HG03457 (cell line): ENCODE results near the gene C9orf85.
A peak's percentile ranks its signal among the peaks of the same experiment; 100 is the strongest.
"Not testable (repeated sequence)": the region's sequence is repeated elsewhere in the genome, so short reads cannot be mapped to it uniquely, and the experiment has no call there.

Source experiments
- ATAC-seq: cut with Tn5 transposase; IDR thresholded peaks from one replicate; pipeline ENCODE4 v1.9.1; 2021; ENCODE audit warnings: moderate number of reproducible peaks; ENCODE audit not compliant: unreplicated experiment

Gene C9orf85, protein sequence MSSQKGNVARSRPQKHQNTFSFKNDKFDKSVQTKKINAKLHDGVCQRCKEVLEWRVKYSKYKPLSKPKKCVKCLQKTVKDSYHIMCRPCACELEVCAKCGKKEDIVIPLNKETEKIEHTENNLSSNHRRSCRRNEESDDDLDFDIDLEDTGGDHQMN

DNA sequence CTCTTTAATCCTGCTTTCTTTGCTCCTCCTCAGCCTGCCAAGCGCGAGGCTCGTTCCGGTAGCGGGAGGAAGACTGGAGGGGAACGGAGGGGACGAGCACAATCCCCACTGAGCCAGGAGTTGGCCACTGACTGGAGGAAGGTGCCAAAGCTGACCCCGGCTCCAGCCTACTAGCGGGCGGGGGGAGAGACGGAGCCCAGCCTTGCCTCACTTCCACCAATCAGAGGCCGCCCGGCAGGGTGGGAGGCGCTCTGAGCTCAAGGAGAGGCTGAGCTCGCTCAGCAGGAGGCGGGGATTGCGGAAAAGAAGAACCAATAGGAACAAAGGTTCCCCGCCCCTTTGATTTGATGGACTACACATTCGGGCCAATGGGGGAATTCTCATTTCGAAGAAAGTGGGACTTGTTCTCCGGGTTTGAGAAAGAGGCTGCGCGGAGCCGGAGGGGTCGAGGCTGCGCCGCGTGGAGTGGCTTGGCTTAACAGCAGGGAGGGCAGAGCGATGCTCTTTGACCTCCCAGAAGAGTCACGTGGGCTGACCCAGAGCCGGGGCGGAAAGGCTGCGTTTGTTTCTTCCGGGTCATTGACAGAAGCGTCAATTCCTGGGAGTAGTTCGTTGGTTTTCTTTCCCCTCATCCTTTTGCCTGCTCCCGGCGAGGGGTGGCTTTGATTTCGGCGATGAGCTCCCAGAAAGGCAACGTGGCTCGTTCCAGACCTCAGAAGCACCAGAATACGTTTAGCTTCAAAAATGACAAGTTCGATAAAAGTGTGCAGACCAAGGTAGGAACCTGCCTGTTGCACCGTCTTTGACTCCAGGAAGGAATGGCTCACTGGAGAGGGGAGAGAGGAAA is at the start of gene C9orf85, which contains the start of gene ABHD17B:
C9orf85 (plus strand) TSS at position 579 of the 847 bp plus-strand sequence; CDS start at position 675, 96 bp downstream.
ABHD17B (minus strand) TSS at position 133 of the 847 bp plus-strand sequence. CDS start 36,113 bp downstream, outside the sequence.
- peak; percentile 92 for ATAC-seq

DNA sequence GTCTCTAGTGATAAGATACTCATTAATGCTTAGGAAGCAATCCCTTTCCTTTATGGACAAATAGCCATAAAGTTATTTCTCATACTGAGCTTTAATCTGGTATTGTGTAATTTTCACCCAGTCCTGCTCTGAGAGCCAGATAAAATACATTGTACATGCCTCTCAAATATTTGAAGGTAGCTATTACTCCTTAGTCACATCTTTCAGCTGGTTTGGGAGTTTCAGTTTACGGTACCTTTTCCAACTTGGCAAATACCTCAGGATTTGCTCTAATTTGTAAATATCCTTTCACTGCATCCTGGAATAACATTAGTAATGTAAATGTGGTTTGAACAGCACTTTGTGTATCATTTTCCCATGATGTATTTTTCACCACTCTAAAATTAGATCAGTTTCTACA is 47.8 kb upstream of the C9orf85 start:
- no peak for ATAC-seq

DNA sequence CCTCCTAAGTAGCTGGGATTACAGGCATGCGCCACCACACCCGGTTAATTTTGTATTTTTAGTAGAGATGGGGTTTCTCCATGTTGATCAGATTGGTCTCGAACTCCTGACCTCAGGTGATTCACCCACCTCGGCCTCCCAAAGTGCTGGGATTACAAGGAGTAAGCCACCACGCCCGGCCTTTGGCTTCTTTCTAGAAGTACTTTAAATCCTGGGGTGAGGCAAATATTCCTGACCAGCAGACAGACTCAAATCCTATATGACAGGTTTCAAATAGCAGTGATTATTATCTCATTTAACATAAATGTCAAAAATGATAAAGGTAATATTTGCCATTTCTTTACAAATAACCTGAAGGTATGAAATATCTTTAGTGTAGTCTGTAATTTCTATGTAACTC is 36.1 kb upstream of the C9orf85 start:
- no peak for ATAC-seq

DNA sequence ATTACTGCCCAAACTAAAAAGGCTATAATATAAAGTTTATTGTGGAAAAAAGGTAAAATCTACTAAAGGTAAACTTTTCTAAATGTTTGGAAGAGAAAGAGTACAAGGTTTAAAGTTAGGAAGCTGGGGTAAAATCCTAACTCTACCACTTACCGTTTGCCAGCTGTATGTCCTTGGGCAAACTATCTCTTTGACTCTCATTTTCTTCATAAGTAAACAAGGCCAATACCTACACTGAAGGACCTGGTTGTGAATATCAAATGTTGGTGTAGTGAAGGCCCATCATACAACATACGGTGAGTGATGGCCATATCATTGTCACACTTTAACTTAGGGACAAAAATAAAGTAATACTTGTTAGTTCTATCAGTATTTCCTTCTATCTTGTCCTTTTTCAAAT is 35.3 kb upstream of the C9orf85 start:
- no peak for ATAC-seq

DNA sequence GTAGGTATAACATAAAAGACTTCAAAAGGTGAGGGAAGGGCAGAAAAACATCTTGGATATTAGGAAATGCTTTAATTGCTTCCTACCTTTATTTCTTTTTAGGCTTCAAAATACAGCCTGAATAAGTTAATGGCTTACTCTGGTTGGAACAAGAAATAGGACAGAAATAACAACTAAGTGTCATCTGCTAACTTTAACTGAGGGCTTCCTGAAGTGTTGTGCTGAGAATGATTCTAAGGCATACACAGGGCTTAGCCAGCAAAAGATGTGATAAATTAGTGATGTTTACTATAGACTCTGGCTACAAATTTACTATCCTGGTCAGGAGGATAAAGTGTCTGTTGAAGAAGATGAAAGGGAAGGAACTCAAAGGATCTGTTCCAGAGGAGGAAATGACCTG is 34.6 kb upstream of the C9orf85 start:
- no peak for ATAC-seq

DNA sequence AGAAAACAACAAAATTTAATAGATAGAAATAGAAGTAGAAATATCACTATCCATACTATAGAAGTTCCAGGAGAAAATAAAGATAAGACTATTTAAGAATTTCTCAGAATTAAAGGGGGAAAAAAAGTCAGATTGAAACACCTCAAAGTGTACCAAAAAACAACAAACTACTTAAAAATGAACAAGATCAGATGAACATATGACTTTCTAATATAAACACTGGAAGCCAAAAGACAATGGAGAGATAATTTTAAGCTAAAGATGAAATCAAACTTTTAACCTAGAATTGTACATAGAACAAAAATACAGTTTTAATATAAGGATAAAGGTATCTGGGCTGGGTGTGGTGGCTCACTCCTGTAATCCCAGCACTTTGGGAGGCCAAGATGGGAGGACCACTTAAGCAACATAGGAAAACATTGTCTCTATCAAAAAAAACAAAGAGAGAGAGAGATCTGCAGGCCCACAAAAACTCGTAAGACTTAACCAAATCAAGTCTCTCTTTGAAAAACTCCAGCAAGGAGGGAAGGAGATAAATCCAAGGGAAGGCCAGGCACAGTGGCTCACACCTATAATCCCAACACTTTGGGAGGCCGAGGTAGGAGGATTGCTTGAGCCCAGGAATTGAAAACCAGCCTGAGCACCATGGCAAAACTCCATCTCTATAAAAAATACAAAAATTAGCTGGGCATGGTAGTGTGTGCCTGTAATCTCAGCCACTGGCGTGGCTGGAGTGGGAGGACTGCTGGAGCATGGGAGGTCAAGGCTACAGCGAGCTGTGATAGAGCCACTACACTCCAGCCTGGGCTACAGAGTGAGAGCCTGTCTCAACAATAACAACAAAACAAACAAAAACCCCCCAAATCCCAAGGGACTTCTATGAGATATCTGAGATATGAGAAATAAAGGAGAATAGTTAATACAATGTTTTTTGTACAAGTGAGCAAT is 32.8 kb upstream of the C9orf85 start:
- no peak for ATAC-seq

DNA sequence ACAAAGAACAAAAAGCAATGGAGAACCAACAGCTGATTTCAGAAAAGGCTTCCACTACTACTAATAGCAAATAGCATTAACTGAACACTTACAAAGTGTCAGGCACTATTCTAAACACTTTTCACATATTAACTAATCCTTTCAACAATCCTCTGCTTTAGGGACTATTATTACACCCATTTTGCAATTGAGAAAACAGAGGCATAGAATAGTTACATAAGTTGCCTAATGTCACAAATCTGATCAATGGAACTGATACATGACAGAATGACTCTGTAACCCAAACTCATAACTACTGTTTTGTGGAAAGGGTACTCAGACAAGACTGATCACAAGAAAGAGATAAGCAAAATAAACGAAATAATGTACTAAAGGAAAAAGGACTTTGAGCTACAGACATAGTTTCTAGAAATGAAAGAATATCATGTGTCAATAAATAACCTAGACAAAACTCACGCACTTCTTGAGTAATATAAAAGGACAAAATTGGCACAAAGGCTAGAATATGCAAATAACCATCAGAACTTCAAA is 31.7 kb upstream of the C9orf85 start:
- ATAC-seq: no peak

DNA sequence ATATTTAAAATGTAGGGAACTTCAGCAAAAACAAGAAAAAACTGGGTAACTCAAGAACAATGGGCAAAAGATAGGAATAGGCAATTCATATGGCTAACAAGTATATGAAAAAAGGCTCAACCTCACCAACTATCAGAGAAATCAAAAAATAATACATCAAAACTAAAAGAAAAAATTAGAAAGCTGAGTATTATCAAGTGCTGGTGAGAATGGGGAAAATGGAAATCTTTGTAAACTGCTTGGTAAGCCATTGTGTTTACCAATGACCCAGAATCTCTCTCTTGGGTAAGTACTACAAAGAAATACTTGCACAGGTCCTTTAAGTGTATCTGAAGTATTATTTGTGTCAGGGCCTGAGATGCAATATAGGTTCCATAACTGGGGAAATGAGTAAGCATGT is 27.4 kb upstream of the C9orf85 start:
- no peak for ATAC-seq

DNA sequence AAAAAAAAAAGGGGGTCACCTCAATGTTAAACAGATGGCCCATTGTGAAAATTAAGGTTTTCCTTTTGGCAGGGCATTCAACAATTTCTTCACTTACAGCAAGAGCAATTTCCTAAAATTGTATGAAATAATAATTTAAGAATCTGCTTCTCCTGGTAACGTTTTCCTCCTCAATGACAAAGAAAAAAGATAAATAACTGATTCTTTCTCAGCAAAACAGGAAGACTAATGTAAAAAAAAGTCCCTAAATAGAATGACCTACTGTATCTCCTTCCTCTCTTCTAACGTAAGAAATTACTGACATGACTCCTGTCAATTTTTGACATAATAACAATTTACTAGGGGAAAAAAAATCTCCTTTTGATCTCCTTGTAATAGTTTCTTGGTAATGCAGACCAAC is 26.0 kb upstream of the C9orf85 start:
- ATAC-seq: no peak

DNA sequence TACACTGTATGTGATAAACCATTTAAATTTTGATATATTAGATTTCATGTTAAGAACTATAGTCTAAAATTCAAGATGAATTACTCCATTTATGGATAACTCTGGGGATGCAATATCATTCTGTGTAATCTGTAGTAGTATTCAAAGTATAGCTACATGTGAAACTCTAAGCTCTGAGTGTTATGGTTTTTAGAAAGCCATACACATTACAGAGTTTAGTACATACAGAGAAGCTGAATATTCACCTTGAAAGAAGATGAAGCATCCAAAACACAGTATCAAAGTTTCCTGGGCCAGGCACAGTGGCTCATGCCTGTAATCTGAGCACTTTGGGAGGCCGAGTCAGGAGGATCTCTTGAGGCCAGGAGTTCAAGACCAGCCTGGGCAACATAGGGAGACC is 25.4 kb upstream of the C9orf85 start:
- ATAC-seq: no peak

DNA sequence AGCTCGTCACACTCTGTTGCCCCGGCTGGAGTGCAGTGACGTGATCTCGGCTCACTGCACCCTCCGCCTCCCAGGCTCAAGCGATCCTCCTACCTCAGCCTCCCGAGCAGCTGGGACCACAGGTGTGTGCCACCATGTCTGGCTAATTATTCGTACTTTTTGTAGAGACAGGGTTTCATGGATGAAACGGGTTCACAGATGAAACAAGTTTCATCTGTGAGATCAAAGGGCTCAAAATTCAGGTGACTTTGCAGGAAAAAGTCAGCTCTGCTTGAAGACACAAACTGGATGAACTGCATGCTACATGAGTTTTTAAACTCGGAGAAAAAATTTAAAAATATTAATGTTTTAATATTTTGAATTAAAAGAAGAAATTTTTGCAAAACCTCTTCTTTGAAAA is 24.9 kb upstream of the C9orf85 start:
- ATAC-seq: no peak

DNA sequence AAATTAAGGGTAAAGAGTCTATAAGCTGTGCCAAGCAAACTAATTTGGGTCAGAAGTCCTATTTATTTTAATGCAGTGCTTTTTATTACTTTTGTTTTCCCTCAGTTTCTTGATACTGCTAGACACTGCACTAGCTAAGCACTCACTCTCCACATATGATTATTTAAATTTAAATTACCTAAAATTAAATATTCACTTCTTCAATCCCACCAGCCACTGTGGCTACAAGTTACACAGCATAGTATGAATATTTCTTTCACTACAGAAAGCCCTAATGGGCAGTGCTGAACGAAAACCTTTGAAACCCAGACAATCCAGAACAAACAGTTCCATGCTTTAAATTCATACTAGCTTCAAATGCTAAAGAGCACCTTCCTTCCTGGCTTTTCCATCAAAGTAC is 24.1 kb upstream of the C9orf85 start:
- no peak for ATAC-seq

DNA sequence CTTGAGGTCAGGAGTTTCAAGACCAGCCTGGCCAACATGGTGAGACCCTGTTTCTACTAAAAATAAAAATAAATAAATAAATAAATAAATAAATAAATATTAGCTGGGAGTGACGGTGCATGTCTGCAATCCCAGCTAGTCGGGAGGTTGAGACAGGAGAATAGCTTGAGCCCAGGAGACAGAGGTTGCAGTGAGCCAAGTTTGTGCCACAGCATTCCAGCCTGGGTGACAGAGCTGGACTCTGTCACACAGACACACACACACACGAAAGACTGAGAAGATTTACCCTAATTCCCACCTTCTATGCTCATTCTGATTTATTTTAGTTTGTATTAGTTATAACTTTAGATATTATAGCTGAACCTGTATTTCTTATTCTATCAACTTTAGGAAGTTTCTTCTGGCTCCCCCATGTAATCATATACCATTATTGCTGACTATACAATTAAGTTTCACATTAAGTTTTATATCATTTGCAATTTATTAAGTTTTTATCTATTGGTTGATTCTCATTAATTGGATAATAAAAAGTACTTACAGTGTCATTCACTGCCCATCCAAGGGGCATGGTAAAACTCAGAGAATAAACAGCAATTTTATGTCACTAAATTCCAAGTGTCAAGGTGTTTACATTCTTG is 21.3 kb upstream of the C9orf85 start:
- ATAC-seq: no peak

DNA sequence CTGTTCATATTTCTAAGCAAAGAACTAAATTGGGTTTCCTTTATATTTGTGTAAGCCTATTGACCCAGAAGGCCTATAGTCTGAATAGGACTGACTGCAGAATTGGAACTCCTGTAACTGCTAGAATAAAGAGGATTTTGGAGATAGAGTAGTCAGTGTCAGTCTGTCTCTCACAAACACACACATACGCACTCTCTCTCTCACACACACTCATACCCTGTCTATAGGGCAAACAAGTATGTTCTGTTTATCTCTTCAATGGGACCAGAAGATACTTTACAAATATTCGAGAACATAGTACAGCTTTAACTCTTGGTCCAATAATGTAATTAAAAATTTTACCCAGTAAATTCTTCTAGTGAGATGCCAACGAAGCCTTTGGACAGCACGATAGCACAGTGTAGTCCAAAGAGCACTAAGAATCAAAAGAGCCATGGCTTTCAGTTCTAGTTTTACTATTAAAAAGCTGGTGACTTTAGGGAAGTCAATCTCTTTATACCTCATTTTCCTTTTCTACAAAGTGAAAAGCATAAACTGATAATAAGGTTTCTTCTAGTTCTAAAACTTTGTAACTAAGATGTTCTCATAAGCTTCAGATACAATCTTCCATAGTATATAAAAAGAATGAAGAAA is 19.8 kb upstream of the C9orf85 start:
- ATAC-seq: no peak

DNA sequence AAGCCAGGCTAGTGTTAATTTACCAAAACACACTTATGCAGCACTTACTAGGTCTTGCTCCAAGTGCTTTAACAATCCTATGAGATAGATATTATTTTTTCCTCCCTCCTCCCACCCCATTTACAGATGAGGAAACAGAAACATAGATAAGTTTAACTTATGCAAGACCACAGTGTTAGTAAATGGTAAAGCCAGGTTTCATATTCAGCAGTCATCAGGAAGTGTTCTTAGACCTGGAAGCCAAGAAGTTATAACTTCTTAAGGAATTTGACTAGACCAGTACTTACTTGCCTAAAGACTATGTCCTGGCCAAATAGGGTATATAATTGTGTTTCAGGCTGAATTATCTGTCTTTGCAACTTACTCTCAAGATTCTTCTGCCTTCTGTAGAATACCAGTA is 16.3 kb upstream of the C9orf85 start:
- ATAC-seq: peak; percentile 50

DNA sequence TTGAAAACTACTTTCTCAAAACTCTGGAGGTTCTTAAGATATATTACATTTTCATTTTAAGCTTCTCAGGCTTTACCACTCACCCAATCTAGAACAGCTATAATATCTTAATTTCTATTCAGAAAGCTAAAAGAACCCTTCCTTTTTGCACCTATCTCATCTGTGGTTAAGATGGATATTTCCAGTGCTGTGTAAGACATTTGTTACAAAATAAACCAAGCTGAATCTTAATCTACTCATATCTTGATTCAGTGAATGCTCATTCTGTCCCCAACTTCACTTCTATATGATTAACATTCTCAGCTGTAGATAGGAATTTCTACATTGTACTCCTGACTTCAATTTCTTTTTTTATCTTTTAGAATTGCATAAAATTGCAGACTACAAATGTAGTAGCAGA is 15.5 kb upstream of the C9orf85 start:
- no peak for ATAC-seq

DNA sequence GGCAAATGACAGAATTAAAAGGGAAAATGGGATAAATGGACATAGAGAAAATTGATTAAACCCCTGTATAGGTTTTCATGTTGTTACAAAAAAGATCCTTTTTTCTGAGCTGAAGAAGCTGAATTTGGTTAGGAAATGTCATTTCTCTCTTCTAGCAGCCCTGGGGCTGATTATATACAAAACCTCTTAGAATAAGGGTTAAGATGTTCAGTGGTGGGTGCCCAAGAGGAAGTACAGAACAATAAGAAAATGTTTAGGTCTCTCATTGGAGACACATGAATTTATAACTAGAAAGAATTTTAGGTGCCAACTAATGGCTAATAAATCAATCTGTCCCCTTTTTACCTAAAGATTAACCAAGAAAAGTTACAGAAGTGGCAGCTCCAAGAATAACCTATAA is 14.7 kb upstream of the C9orf85 start:
- no peak for ATAC-seq

DNA sequence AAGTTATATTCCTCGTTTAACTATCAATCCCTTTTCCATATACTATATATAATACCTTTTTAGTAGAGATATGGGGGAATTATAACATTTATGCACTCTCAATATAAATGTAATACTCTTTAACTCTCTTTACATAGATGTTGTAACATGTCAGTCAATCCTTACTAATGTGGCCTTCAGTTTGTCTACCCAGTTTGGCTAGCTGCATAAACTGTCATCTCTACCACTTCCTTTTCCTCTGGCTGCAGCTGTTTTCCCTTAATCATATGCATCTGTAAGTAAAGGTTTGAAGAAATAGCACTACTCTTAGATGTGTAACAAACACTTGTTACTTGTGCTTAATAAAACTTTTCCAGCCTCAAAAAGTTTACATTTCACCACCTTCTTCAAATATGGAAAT is 13.9 kb upstream of the C9orf85 start:
- ATAC-seq: peak; percentile 48

DNA sequence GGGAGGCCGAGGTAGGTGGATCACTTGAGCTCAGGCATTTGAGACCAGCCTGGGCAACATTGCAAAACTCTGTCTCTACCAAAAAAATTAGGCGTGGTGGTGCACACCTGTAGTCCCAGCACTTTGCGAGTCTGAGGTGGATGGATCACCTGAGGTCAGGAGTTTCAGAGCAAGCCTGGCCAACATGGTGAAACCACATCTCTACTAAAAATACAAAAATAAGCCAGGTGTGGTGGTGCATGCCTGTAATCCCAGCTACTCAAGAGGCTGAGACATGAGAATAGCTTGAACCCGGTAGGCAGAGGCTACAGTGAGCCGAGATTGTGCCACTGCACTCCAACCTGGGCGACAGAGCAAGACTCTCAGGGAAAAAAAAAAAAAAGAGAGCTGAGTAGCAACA is 12.7 kb upstream of the C9orf85 start:
- not testable (repeated sequence) for ATAC-seq
